Measurements from ENCODE around the gene ORC1. TPM values are rescaled to one million over a fixed set of nuclear protein-coding genes. Genes with fewer than 3 reads are reported as not detected.

The ORC1 gene
- total RNA-seq, 1 experiment from 2014 or later, result 25.6 TPM

DNA sequence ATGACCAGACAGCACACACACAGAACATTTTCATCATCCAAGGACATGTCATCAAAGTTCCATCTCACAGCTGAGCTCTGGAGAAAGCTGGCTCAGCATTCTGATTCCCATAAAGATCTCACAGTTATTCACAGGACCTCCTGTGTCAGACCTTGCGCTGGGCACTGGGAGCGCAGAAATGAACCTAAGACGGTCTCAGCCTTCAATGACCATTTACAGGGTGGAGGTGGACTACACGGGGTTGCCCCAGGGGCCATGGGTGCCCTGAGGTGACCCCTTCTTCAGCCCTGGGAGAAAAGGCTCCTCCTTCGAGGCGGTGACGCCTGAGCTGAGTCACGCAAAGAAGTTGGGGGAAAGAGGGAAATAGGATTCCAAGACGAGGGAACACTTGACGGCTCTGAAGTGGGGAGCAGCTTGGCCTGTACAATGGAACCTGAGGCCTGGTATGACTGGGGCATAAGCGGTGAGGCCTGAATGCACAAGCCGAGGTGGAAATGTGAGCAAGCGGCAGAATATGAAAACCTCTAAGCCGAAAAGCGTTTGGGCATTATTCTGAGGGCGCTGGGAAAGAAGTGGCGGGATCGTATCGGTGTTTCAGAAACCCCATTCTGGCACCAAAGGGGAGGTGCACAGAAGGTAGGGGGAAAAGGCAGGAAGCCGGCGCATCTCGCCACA, 39.0 kb downstream of the ORC1 start:
- RAD21 ChIA-PET (ENCODE audit: low non-redundant PET in 1 of 2, low total read pairs in 2 of 2, uncharacterized antibody in 2 of 2, unreplicated experiment in 2 of 2), result no interaction called here
- BruUV-seq (replicated peaks), result TSS peak; percentile 75
- Histone ChIP-seq H3K9ac (ENCODE audit: low read length) (peak overlapping the region; percentile 82), H3K4me3 (replicated peaks in 1 of 2; ENCODE audit: low read depth in 1 of 2, low read length in 2 of 2) (peak overlapping the region; percentile 71 to 90), H2AFZ (ENCODE audit: low read depth, low read length, poor library complexity, severe bottlenecking) (no peak overlapping the region), H3K9me3 (ENCODE audit: control insufficient read depth in 1 of 2, insufficient read depth in 1 of 2, low read depth in 1 of 2, low read length in 2 of 2) (no peaks in the 10 kb centered on the region), H3K27me3 (ENCODE audit: insufficient read depth, low read length) (no peaks in the 10 kb centered on the region), H3K4me1 (ENCODE audit: control insufficient read depth in 1 of 2, insufficient read depth in 2 of 2, low read length in 2 of 2) (peaks cover 12 to 37% of the 10 kb centered on the region in 2 experiments; a peak in 3 of 4 replicates), H3K79me2 (ENCODE audit: insufficient read depth, low read length) (peaks cover 22% of the 10 kb centered on the region), H3K27ac (ENCODE audit: low read depth, low read length) (peak overlapping the region; percentile 91), H4K20me1 (ENCODE audit: insufficient read depth) (no peaks in the 10 kb centered on the region), H3K9me2 (ENCODE audit: insufficient read depth) (no peaks in the 10 kb centered on the region), H3K4me2 (ENCODE audit: low read length) (peak overlapping the region; percentile 97), H3K36me3 (ENCODE audit: control insufficient read depth in 1 of 2, insufficient read depth in 2 of 2, low read length in 2 of 2) (peaks cover 10 to 13% of the 10 kb centered on the region in 2 experiments; a peak in 3 of 4 replicates)
- ATAC-seq (peak; percentile 22), DNase-seq (ENCODE audit: low read depth, low spot score) (no peak)
- CTCF ChIA-PET, result interaction anchor here (1.2 to 1.6 kb wide), 2 partner anchors 17 to 302 kb away, joined by 3 to 6 read pairs; no protein-coding TSS in a partner anchor
- intact Hi-C loops (cut with micrococcal nuclease), result loop anchor here (5.0 kb wide), 1 partner anchor 322 kb away; no protein-coding TSS in a partner anchor
- POLR2A ChIA-PET, result interaction anchor here (0.9 to 1.2 kb wide), 3 partner anchors 8 to 39 kb away, joined by 3 read pairs; partner anchors contain the start of genes ORC1 and PRPF38A
- TF ChIP-seq ZNF274 (IDR thresholded peaks at IDR 0.05; ENCODE audit: low read depth, low read length), result no peak
- no peak for TF ChIP-seq ATF3 (IDR thresholded peaks at IDR 0.05)
- TF ChIP-seq EZH2phosphoT487 (IDR thresholded peaks at IDR 0.05; ENCODE audit: borderline replicate concordance), result no peak
- no peak for TF ChIP-seq YY1 (IDR thresholded peaks at IDR 0.05; ENCODE audit: extremely low read depth, insufficient replicate concordance, low read depth, low read length)
- no peak; the same call in 1 of the 2 replicates for TF ChIP-seq FOSL1 (IDR thresholded peaks at IDR 0.05; ENCODE audit: low read depth)
- no peak for TF ChIP-seq CBX3 (IDR thresholded peaks at IDR 0.05; ENCODE audit: low read depth)
- no peak for TF ChIP-seq POLR2A (IDR thresholded peaks at IDR 0.05; ENCODE audit: borderline replicate concordance, extremely low read depth, insufficient read depth, insufficient read length)
- no peak for TF ChIP-seq ZBTB33 (IDR thresholded peaks at IDR 0.05; ENCODE audit: extremely low read depth, insufficient replicate concordance, low read length)
- TF ChIP-seq, protein P1, sequence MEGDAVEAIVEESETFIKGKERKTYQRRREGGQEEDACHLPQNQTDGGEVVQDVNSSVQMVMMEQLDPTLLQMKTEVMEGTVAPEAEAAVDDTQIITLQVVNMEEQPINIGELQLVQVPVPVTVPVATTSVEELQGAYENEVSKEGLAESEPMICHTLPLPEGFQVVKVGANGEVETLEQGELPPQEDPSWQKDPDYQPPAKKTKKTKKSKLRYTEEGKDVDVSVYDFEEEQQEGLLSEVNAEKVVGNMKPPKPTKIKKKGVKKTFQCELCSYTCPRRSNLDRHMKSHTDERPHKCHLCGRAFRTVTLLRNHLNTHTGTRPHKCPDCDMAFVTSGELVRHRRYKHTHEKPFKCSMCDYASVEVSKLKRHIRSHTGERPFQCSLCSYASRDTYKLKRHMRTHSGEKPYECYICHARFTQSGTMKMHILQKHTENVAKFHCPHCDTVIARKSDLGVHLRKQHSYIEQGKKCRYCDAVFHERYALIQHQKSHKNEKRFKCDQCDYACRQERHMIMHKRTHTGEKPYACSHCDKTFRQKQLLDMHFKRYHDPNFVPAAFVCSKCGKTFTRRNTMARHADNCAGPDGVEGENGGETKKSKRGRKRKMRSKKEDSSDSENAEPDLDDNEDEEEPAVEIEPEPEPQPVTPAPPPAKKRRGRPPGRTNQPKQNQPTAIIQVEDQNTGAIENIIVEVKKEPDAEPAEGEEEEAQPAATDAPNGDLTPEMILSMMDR (IDR thresholded peaks at IDR 0.05 in 2 of 3, conservative IDR thresholded peaks at IDR 0.05 in 1 of 3; ENCODE audit: borderline replicate concordance in 1 of 3, insufficient read depth in 1 of 3, low read depth in 2 of 3, low read length in 2 of 3), result no peak
- no peak for TF ChIP-seq ZFX (IDR thresholded peaks at IDR 0.05)
- peak; percentile 26; the same call in 1 of the 2 replicates for TF ChIP-seq JUND (IDR thresholded peaks at IDR 0.05)
- no peak for TF ChIP-seq CEBPB (IDR thresholded peaks at IDR 0.05; ENCODE audit: low read depth)
- TF ChIP-seq SIN3A (IDR thresholded peaks at IDR 0.05; ENCODE audit: low read depth), result no peak
- no peak for TF ChIP-seq RAD21 (IDR thresholded peaks at IDR 0.05; ENCODE audit: low read depth)
- TF ChIP-seq POLR2AphosphoS5 (IDR thresholded peaks at IDR 0.05; ENCODE audit: low read depth, low read length), result peak; percentile 46; the same call in 1 of the 2 replicates
- TF ChIP-seq ELF1 (IDR thresholded peaks at IDR 0.05; ENCODE audit: borderline replicate concordance, low read depth), result no peak
- no peak for TF ChIP-seq TCF7L2 (IDR thresholded peaks at IDR 0.05; ENCODE audit: borderline replicate concordance, extremely low read depth, insufficient read depth, insufficient read length)
- TF ChIP-seq EGR1 (IDR thresholded peaks at IDR 0.05; ENCODE audit: low read depth), result no peak
- TF ChIP-seq SRF (IDR thresholded peaks at IDR 0.05; ENCODE audit: low read depth), result no peak

All from HCT116 (cell line).